Heart right ventricle (tissue), 16 donors: ENCODE measurements around the gene URB2. TPM values are rescaled to one million over a fixed set of nuclear protein-coding genes. Genes with fewer than 3 reads are reported as not detected.

Experiments used
- ATAC-seq, 8 donors: fragments of 200-7000 bp; cut with Tn5 transposase; one replicate each; pipeline ENCODE4 v1.9.1; 2020; ENCODE audit warnings: mild to moderate bottlenecking in 8 of 8, moderate library complexity in 8 of 8, moderate number of reproducible peaks in 1 of 8
- DNase-seq, 2 donors: peaks; one replicate each; pipeline ENCODE4 v3.0.0-alpha.2; 2020
- H3K27ac ChIP-seq, 10 donors: fragments of 200-600 bp; sonication (generic) in 2 of 10; one replicate each; pipeline versions ENCODE4 v1.5.0 to v1.8.0; 2020 to 2022; ENCODE audit warnings: mild to moderate bottlenecking in 3 of 10
- H3K27me3 ChIP-seq, 7 donors: fragments of 200-600 bp; one replicate each; pipeline ENCODE4 v1.8.0; 2021 to 2022; ENCODE audit warnings: mild to moderate bottlenecking in 2 of 7
- H3K36me3 ChIP-seq, 9 donors: fragments of 200-600 bp; sonication (generic) in 1 of 9; one replicate each; pipeline versions ENCODE4 v1.5.0 to v1.8.0; 2020 to 2022; ENCODE audit warnings: mild to moderate bottlenecking in 2 of 9
- H3K4me1 ChIP-seq, 9 donors: fragments of 200-600 bp; sonication (generic) in 1 of 9; one replicate each; pipeline versions ENCODE4 v1.5.0 to v1.8.0; 2020 to 2022; ENCODE audit warnings: mild to moderate bottlenecking in 4 of 9
- H3K4me3 ChIP-seq, 10 donors: fragments of 200-600 bp; sonication (generic) in 2 of 10; one replicate each; pipeline versions ENCODE4 v1.5.0 to v1.8.0; 2020 to 2022; ENCODE audit warnings: mild to moderate bottlenecking in 7 of 10, moderate library complexity in 2 of 10
- H3K9me3 ChIP-seq, 11 donors: fragments of 200-600 bp in 10 of 11; sonication (generic) in 2 of 11; one replicate each; pipeline versions ENCODE4 v1.5.0 to v1.8.0; 2013 to 2022; ENCODE audit warnings: mild to moderate bottlenecking in 2 of 11, control low read depth in 1 of 11, moderate library complexity in 1 of 11
- WGBS, 2 donors: extraction: QIAGEN DNeasy Blood & Tissue Kit; methylation state at CpG; one replicate each; pipeline ENCODE4 v1.1.7; 2013; ENCODE audit warnings: inconsistent platforms in 1 of 2; 5-methylcytosine and 5-hydroxymethylcytosine counted together
- intact Hi-C, 10 donors: fragments of 100-400 bp; cut with DNase I; formaldehyde crosslinking; loops; one replicate each; pipeline versions ENCODE4 v1.11.1 to v1.14.2; 2022
- polyA plus RNA-seq, 2 donors: library from polyadenylated mRNA; stranded (reverse); fragments of 200-250 nt; gene quantifications; one replicate each; pipeline ENCODE4 v1.2.3, GENCODE V29; 2013
- total RNA-seq, 10 donors: library from RNA; stranded (reverse); fragmentation: NEBNext Ultra II Directional in 3 of 10; extraction: Animal tissue kit (Norgen Biotek cat#: 25700) in 3 of 10; gene quantifications; one replicate each; pipeline versions ENCODE4 v1.2.1 to v1.2.4, GENCODE V29; 2021 to 2023
- TF ChIP-seq, protein P1 (sequence below), 9 donors: fragments of 200-600 bp; sonication (generic) in 2 of 9; IDR thresholded peaks; one replicate each; pipeline versions ENCODE4 v1.5.0 to v1.8.0; 2021 to 2022; ENCODE audit warnings: antibody characterized with exemption in 9 of 9, mild to moderate bottlenecking in 5 of 9, moderate library complexity in 1 of 9
- donor health status: Arrhythmogenic right ventricular cardiomyopathy.
- donor health status: ischemic (EF 13 %, LVEDD 7.1; RV severe dilation, severe dysfunction).
- donor health status: healthy with polysubstance abuse.
- donor health status: DM: no; HTN: yes; CAD: no.
- donor health status: DM: no; HTN: no; CAD: no.
- donor health status: ischemic (EF 25% LVEDD 6.9; RV normal size, moderate dysfunction).
- donor health status: ischemic (EF 25% LVEDD 5.7; RV mildly dilated, moderate dysfunction).
- donor health status: healthy.
- donor health status: DM: yes; HTN: yes; CAD: no.
- donor health status: Ischemic cardiomyopathy.
- donor health status: ischemic (EF 35%, LVEDD 5.7; RV mildly dilated, moderate dysfunction).
- donor health status: nonischemic (EF 11% LVEDD 7.7; RV severe dilation, severe dysfunction).
- donor health status: DM: yes; HTN: yes; CAD: no.
- donor health status: PGD.
- donor health status: ischemic (EF 29% LVEDD 5.4; RV normal size, mild dysfunction).
- donor health status: nonischemic (EF 23%, LVEDD 6.1; RV moderate dilation, normal function).

Gene URB2
- total and polyA plus RNA-seq, 12 donors: 1.6 to 5.6 (median 4.2) TPM

DNA sequence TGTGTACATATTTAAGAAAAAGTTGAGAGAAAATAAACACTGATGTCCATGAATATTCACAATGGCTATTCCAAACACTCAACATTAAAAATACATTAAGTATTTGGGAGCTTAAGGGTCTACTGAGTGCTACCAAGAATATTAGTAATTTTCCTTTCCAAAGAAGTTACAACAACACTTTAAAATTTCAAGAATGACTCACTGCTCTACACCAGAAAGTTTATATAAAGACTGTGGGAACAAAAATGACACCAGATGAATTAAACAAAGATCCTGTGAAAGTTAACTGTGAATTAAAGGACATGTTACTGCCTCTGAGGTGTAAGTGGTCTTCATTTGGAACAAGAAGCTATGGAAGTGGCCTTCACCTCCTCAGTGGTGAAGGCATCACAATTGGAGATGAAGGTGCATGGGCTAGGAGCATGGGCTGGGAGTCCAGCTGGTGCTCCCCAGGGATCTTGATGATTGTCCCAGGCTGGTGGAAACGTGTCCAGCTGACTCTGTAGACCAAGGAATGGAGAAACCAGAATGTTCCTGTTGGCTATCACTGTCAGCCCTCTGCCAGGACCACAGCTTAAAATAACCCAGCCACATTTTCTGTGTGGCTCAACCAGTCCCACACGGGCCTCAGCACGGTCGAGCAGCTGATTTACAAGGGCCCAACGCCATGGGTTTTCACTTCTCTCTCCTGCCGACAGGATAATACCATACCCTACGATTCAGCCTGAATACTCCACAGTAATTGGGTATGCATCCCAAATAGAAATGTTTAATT lies 28.9 kb upstream of the URB2 start:
- TF ChIP-seq, protein P1, sequence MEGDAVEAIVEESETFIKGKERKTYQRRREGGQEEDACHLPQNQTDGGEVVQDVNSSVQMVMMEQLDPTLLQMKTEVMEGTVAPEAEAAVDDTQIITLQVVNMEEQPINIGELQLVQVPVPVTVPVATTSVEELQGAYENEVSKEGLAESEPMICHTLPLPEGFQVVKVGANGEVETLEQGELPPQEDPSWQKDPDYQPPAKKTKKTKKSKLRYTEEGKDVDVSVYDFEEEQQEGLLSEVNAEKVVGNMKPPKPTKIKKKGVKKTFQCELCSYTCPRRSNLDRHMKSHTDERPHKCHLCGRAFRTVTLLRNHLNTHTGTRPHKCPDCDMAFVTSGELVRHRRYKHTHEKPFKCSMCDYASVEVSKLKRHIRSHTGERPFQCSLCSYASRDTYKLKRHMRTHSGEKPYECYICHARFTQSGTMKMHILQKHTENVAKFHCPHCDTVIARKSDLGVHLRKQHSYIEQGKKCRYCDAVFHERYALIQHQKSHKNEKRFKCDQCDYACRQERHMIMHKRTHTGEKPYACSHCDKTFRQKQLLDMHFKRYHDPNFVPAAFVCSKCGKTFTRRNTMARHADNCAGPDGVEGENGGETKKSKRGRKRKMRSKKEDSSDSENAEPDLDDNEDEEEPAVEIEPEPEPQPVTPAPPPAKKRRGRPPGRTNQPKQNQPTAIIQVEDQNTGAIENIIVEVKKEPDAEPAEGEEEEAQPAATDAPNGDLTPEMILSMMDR (IDR thresholded peaks at IDR 0.05): peak in 2 of 9 donors; percentile 27 to 30
- DNase-seq (peak; percentile 47 to 72), ATAC-seq (peak; percentile 85 to 96 (median 93))
- H3K27ac ChIP-seq: peak overlapping the region; percentile 55 to 88 (median 81)
- peaks cover 2 to 50% (median 35%) of the 10 kb centered on the region in 9 donors for H3K4me1 ChIP-seq
- H3K36me3 ChIP-seq: peaks cover 0 to 62% (median 25%) of the 10 kb centered on the region in 9 donors
- intact Hi-C loops: loop anchor here in 2 of 10 donors (2.0 to 5.0 kb wide), 2 partner anchors 38 to 40 kb away; partner anchors contain the start of gene ABCB10 (in 2 of the 2)
- no peaks in the 10 kb centered on the region for H3K9me3 ChIP-seq
- no peaks in the 10 kb centered on the region for H3K27me3 ChIP-seq
- peak overlapping the region in 1 of 10 donors; percentile 6 for H3K4me3 ChIP-seq
- WGBS, 2 donors: 25 to 32% methylated on average over 7 of the region's 7 CpGs

DNA sequence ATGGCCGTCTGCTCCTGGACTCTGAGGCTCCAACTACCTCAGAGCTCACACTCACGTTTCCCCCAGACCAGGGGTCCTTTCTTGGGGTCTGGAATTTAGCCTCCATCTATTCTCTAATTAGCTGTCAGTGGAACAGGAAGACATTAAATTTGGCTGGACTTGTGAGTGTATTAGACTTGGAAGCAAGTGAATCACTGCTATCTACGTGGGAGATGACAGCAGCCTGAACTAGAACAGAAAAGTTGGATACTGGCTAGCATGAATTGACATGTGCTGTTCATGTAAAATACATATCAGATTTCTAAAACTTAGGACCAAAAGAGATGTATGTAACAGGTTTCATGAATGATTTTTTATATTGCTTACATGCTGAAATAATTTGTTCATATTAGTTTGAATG lies 28.2 kb upstream of the URB2 start:
- WGBS, 2 donors: 39 to 48% methylated on average over 3 of the region's 3 CpGs
- peak overlapping the region in 1 of 10 donors; percentile 6 for H3K4me3 ChIP-seq
- ATAC-seq (peak in 4 of 8 donors; percentile 16 to 52 (median 40)), DNase-seq (no peak)
- TF ChIP-seq, protein P1 (IDR thresholded peaks at IDR 0.05): no peak
- intact Hi-C loops: loop anchor here in 2 of 10 donors (2.0 to 5.0 kb wide), 2 partner anchors 39 to 41 kb away; partner anchors contain the start of gene ABCB10 (in 2 of the 2)
- peak overlapping the region; percentile 55 to 88 (median 81) for H3K27ac ChIP-seq
- peaks cover 0 to 62% (median 20%) of the 10 kb centered on the region in 9 donors for H3K36me3 ChIP-seq
- no peaks in the 10 kb centered on the region for H3K9me3 ChIP-seq
- no peaks in the 10 kb centered on the region for H3K27me3 ChIP-seq
- peaks cover 2 to 50% (median 35%) of the 10 kb centered on the region in 9 donors for H3K4me1 ChIP-seq

DNA sequence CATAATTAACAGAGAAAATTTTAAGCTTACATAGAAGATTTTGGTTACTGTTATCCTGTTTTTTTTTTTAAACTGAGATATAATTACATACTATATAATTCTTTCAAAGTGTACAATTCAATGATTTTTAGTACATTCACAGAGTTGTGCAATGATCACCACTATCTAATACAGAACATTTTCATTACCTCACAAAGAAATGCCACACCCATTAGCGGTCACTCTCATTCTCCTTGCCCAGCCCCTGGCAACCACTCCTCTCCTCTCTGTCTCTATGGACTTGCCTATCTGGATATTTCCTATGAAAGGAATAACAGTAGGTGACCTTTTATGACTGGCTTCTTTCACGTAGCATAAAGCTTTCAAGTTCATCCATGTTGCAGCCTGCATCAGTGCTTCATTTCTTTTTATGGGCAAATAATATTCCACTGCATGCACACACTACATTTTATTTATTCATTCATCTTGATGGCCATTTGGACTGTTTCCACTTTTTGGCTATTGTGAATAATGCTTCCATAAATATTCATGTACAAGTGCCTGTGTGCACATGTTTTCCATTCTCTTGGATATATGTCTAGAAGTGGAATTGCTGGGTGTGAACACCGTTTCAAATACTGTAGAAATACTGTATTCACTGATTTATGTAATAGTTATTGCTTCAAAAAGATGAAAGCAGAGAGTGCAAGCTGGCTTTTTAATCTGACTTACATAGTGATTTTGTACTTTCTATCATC lies 26.7 kb upstream of the URB2 start:
- TF ChIP-seq, protein P1 (IDR thresholded peaks at IDR 0.05): no peak
- 85 to 90% methylated on average over 3 of the region's 3 CpGs for WGBS, 2 donors
- H3K27ac ChIP-seq: peak overlapping the region in 2 of 10 donors; percentile 82 to 88
- no peak overlapping the region for H3K4me3 ChIP-seq
- DNase-seq (no peak), ATAC-seq (peak in 1 of 8 donors; percentile 36)
- no peaks in the 10 kb centered on the region for H3K9me3 ChIP-seq
- H3K4me1 ChIP-seq: peaks cover 2 to 50% (median 35%) of the 10 kb centered on the region in 9 donors
- no peaks in the 10 kb centered on the region for H3K27me3 ChIP-seq
- peaks cover 0 to 62% (median 12%) of the 10 kb centered on the region in 9 donors for H3K36me3 ChIP-seq
- intact Hi-C loops: loop anchor here in 1 of 10 donors (5.0 kb wide), 1 partner anchor 42 kb away; the partner anchor contains the start of gene ABCB10

DNA sequence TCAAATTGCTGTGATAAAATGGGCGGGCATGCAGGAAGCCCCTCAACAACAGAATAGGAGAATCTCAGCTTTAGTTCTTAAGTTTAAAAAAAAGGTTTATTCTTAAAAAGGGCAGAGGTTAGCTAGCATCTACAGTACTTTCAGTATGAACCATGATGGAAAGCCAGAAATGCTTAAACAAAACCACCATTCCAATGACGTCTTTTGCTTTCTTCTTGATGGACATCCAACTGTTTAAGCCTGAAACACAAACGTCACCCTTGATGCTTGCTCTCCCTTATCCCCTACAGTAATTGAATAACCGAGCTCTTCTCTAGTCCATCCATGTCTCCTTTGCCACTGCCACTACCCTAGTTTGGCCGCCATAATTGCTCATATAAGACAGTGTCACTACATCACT lies 25.8 kb upstream of the URB2 start:
- Histone ChIP-seq H3K4me3 (no peak overlapping the region), H3K9me3 (no peaks in the 10 kb centered on the region), H3K27ac (no peak overlapping the region), H3K36me3 (peaks cover 0 to 62% (median 8%) of the 10 kb centered on the region in 9 donors), H3K4me1 (peaks cover 2 to 50% (median 35%) of the 10 kb centered on the region in 9 donors), H3K27me3 (no peaks in the 10 kb centered on the region)
- WGBS, 2 donors: 93 to 98% methylated on average over 5 of the region's 5 CpGs
- DNase-seq (no peak), ATAC-seq (no peak)
- intact Hi-C loops: no loop called here
- TF ChIP-seq, protein P1 (IDR thresholded peaks at IDR 0.05): no peak
